ENCODE data around the gene SYNGR3.
"Not testable (repeated sequence)": the region's sequence is repeated elsewhere in the genome, so short reads cannot be mapped to it uniquely, and the experiment has no call there.

DNA sequence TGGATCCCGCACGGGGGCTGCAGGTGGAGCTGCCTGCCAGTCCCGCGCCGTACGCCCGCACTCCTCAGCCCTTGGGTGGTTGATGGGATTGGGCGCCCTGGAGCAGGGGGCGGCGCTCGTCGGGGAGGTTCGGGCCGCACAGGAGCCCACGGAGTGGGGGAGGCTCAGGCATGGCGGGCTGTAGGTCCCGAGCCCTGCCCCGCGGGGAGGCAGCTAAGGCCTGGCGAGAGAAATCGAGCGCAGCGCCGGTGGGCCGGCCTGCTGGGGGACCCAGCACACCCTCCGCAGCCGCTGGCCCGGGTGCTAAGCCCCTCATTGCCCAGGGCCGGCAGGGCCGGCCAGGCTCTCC lies 31.7 kb upstream of the SYNGR3 start:
- TF ChIP-seq EZH2 (IDR thresholded peaks at IDR 0.05); POLR2AphosphoS5 (IDR thresholded peaks at IDR 0.05; ENCODE audit: borderline replicate concordance, low read depth, low read length): not testable (repeated sequence)
